ENCODE data around the gene MYLK4. TPM values are rescaled to one million over a fixed set of nuclear protein-coding genes. Genes with fewer than 3 reads are reported as not detected.
A peak's percentile ranks its signal among the peaks of the same experiment; 100 is the strongest.

Gene MYLK4
- total and polyA plus RNA-seq, 2 donors (not counting 3 experiments of a cell fraction or from before 2014, with no cell fraction given), result 0.41 to 0.62 TPM

DNA sequence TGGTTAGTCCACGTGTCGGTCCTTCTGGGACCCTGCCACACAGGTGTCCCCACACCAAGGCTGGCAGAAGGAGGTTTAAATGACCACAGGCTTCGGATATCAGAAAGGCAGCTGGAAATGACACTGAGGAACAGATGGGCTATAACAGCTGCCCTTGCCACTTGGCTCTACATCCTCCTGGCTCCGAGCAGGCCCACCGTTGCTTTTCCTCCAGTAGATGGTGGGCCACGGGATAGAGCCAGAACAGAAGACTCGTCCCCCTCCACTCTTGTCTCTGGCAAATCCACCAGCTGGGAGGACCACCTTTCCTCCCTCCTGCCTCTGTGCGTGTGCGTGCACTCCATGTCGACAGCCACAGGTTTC, 32.1 kb upstream of the MYLK4 start:
- Histone ChIP-seq H3K9me1 (replicated peaks; ENCODE audit: control insufficient read depth, extremely low read depth, insufficient read depth, low read length) (no peaks in the 10 kb centered on the region), H3K79me2 (ENCODE audit: control insufficient read depth, insufficient read depth, low read length) (peaks cover 38% of the 10 kb centered on the region), H3K4me1 (ENCODE audit: control insufficient read depth, extremely low read depth, insufficient read depth, low read length) (peaks cover 23% of the 10 kb centered on the region), H3K4me3 (replicated peaks in 1 of 3; ENCODE audit: insufficient read depth in 1 of 3, low read depth in 1 of 3, low read length in 3 of 3) (no peak overlapping the region), H4K20me1 (replicated peaks; ENCODE audit: control insufficient read depth, extremely low read depth, insufficient read depth, low read length) (no peaks in the 10 kb centered on the region), H3K9me3 (replicated peaks; ENCODE audit: control insufficient read depth, insufficient read depth, low read length) (no peaks in the 10 kb centered on the region), H3K27ac (ENCODE audit: insufficient read depth, low read depth, low read length) (peak overlapping the region; percentile 8), H3K36me3 (ENCODE audit: control insufficient read depth in 2 of 2, extremely low read depth in 1 of 2, insufficient read depth in 2 of 2, low read length in 2 of 2) (peaks cover 0 to 24% of the 10 kb centered on the region in 2 experiments), H2AFZ (ENCODE audit: low read depth, low read length) (no peak overlapping the region), H3K27me3 (ENCODE audit: control insufficient read depth in 2 of 2, insufficient read depth in 2 of 2, low read length in 2 of 2) (no peaks in the 10 kb centered on the region), H3K4me2 (ENCODE audit: insufficient read depth, low read length) (no peak overlapping the region), H3K9ac (replicated peaks; ENCODE audit: extremely low read depth, insufficient read depth, low read length) (no peak overlapping the region)
- intact Hi-C loops (cut with micrococcal nuclease), result loop anchor here (1.0 kb wide), 1 partner anchor 16 kb away; no protein-coding TSS in a partner anchor
- CTCF ChIA-PET, result interaction anchor here (0.5 to 2.8 kb wide), 11 partner anchors 8 to 506 kb away, joined by 3 to 54 read pairs (median 5); partner anchors contain the start of genes SERPINB1 and WRNIP1
- FAIRE-seq (no peak), DNase-seq (ENCODE audit: low read depth, low spot score) (no peak)
- POLR2A ChIA-PET, result interaction anchor here (1.8 to 2.5 kb wide), 2 partner anchors 14 to 18 kb away, joined by 8 to 12 read pairs; partner anchors contain the start of gene WRNIP1
- BruUV-seq (replicated peaks), result no TSS peak
- dilution Hi-C loops (cut with MboI; ENCODE audit: extremely low pct_ligation_motif_present, low sequenced_read_pairs), result no loop called here
- TF ChIP-seq, protein P1, sequence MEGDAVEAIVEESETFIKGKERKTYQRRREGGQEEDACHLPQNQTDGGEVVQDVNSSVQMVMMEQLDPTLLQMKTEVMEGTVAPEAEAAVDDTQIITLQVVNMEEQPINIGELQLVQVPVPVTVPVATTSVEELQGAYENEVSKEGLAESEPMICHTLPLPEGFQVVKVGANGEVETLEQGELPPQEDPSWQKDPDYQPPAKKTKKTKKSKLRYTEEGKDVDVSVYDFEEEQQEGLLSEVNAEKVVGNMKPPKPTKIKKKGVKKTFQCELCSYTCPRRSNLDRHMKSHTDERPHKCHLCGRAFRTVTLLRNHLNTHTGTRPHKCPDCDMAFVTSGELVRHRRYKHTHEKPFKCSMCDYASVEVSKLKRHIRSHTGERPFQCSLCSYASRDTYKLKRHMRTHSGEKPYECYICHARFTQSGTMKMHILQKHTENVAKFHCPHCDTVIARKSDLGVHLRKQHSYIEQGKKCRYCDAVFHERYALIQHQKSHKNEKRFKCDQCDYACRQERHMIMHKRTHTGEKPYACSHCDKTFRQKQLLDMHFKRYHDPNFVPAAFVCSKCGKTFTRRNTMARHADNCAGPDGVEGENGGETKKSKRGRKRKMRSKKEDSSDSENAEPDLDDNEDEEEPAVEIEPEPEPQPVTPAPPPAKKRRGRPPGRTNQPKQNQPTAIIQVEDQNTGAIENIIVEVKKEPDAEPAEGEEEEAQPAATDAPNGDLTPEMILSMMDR (IDR thresholded peaks at IDR 0.05; ENCODE audit: extremely low read depth in 1 of 2, insufficient read depth in 1 of 2, low read depth in 1 of 2, low read length in 2 of 2), result no peak
- TF ChIP-seq JUN (IDR thresholded peaks at IDR 0.05; ENCODE audit: borderline replicate concordance, insufficient read depth, insufficient read length, low read depth) (no peak), GATA2 (IDR thresholded peaks at IDR 0.05; ENCODE audit: insufficient read depth, insufficient read length, low read depth, low read length) (no peak), MYC (IDR thresholded peaks at IDR 0.05; ENCODE audit: low read depth, low read length) (no peak), EZH2 (IDR thresholded peaks at IDR 0.05; ENCODE audit: borderline replicate concordance, low read depth, low read length, severe bottlenecking) (no peak), POLR2A (IDR thresholded peaks at IDR 0.05; ENCODE audit: low read depth, low read length) (no peak), FOS (IDR thresholded peaks at IDR 0.05; ENCODE audit: borderline replicate concordance, insufficient read depth, low read length) (no peak), POLR2AphosphoS5 (IDR thresholded peaks at IDR 0.05; ENCODE audit: insufficient read depth, low read depth, low read length) (no peak)
- TF ChIP-seq, protein P2, sequence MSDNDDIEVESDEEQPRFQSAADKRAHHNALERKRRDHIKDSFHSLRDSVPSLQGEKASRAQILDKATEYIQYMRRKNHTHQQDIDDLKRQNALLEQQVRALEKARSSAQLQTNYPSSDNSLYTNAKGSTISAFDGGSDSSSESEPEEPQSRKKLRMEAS (IDR thresholded peaks at IDR 0.05; ENCODE audit: insufficient read depth, insufficient read length), result no peak
